Right lung (tissue), 5 donors: ENCODE measurements around the gene NAV3. TPM values are rescaled to one million over a fixed set of nuclear protein-coding genes. Genes with fewer than 3 reads are reported as not detected.

Experiments used
- DNase-seq, 2 donors: peaks; one replicate each; pipeline ENCODE4 v3.0.0-alpha.2; 2013
- polyA plus RNA-seq, 5 donors: library from polyadenylated mRNA; unstranded; fragments of 120-200 nt; gene quantifications; one replicate each; pipeline versions ENCODE4 v1.2.1 to v1.2.3, GENCODE V29; 2013; ENCODE audit warnings: inconsistent platforms in 1 of 5, low replicate concordance in 1 of 5; ENCODE audit not compliant: insufficient read length in 5 of 5, insufficient read depth in 1 of 5

NAV3 gene
- polyA plus RNA-seq, 5 donors = 3.6 to 7.1 (median 6.5) TPM

DNA sequence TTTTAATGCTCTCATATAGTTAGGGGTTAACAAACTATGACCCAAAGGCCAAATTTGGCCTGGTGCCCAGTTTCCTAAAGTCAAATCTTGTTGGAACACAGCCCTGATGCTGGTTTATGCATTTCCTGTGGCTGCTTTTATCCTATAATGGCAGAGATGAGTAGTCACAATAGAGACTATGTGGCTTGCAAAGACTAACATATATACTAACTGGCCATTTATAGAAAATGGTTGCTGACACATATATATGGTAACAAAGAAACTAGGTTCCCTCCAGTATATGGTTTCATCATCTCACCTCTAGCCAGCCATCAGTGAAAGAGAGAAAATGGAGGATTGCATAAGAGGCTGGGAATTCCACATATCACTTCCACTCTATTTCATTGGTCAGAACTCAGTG, 10.8 kb downstream of the NAV3 start:
- no peak for DNase-seq

DNA sequence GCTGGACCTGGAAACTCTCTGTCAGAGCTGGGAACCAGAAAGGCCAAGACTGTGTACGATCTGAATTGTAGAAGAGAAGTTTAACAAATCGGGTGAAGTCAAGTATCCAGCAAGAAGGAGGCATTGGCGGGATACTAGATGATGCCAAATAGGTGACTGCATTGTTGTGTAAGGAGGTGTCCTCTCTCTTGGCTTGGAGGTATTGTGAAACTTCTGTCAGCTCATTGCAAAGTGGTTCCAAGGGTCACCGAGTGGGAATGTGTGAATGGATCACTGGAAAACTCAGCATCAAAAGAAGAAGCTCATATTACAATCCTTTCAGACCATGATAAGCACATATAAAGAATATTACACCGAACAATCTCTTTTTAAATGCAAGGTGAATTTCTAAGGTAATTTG, 11.7 kb downstream of the NAV3 start:
- no peak for DNase-seq

DNA sequence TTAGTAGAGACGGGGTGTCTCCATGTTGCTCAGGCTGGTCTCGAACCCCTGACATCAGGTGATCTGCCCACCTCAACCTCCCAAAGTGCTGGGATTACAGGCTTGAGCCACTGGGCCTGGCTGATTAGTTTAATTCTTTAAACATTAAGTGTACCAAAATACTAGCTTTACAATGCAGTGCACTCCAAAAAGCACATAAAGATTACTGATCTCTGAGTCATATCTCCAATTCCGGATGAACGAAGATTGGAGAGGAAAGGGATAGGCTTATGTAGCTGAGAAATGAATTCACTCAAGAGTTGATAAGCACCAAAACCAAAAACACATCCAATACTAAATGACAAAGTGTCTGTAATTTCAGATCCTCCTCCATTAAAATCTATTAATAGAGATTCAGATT, 15.1 kb downstream of the NAV3 start:
- no peak for DNase-seq

- no peak for DNase-seq
Observed at GRCh38 chr12:77847060-77847541, 16.4 kb downstream of the NAV3 start.

GRCh38 chr12:77847680-77848431, 17.2 kb downstream of the NAV3 start:
- no peak for DNase-seq

- no peak for DNase-seq
Observed at GRCh38 chr12:77850129-77850528, 19.4 kb downstream of the NAV3 start.

GRCh38 chr12:77850698-77851097, 20.0 kb downstream of the NAV3 start:
- no peak for DNase-seq

DNA sequence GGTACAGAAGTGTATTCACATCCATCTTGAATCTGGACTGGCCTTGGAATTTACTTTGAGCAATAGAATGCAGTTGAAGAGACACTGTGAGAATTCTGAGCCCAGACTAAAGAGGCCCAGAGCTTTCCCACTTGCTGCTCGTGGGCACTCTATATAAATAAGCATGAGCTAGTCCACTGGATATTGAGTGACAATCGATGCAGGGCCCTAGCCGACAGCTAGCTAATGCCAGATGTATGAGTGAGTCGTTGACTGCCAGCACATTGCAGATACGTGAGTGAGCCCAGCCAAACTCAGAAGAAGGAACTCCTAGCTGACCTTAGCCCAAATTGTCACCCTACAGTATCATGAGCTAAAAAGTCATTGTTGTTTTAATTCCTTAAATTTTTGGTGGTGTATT, 24.9 kb downstream of the NAV3 start:
- DNase-seq = no peak

DNA sequence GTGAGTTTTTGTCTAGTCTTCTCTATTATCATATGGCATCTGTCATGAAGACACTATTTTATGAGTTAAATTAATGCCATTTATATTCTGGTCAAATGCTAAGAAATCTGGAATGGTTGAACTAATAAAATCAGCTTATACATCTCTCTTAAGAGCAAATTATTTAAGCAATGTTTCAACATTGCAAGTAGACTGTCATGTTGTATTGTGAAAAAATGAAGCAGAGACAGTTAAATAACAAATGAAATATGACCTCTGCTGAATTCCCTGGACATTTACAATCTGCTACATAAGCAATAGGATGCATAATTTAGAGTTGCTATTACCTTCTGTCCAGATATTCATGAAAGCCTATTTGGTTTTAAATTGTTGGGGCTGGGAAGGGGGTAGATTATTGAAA, 30.6 kb downstream of the NAV3 start:
- DNase-seq = no peak

GRCh38 chr12:77865178-77865577, 34.5 kb downstream of the NAV3 start:
- no peak for DNase-seq

DNA sequence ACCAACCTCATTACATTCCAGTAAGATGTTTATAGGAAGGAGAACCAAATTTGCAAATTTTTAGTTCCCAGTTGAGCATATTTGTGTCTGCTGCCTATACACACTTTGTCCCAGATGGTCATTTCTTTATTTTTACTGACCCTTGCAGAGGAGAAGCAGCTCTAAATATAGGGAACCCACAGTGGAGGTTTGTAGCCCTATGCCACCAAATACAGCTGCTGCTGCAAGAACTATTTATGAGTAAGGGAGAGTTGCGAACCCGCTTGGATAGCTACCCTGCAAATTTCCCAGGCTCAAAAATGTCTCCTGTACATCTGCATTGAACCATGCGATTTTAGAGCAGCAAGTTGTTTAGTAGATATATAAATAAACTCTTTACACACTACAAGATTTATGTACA, 48.2 kb downstream of the NAV3 start:
- no peak for DNase-seq

GRCh38 chr12:77882709-77883108, 52.0 kb downstream of the NAV3 start:
- no peak for DNase-seq

DNA sequence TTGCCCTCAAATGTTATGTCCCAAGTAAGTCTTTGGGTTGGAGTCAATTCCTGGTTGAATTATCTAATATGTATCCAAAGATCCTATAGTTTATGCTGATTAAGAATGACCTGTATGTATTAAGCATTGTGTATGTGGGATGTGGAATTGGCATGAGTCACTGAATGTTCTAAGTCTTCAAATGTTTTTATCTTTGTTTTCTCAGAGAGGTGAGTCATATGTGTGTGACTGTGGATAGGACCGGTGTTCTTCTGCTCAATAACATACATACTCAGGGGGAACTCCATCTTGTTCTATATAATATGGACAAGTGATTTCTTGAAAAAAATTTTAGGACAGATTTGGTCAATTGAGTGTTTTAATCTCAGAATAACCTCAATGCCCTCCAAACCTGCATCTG, 57.9 kb downstream of the NAV3 start:
- DNase-seq = no peak

- no peak for DNase-seq
Observed at GRCh38 chr12:77891518-77892147, 60.9 kb downstream of the NAV3 start.

DNA sequence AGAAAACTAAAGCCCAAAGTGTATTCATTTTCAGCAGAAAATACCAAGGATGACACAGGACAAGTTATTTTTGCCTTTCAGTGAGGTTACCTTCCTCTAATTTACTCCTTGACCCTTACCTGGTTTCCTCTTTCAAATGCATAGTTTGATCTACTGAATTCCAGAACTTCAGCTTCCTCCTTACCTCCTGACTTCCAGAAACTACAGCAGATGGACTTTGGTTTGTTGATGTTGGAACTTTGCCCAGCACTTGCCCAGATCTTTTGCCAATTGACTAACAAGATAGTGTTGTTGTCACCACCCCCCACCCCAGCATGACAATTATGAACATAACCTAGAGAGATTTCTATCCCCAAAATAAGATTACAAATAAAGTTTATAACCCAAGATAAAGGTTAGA, 63.2 kb downstream of the NAV3 start:
- DNase-seq = no peak

- no peak for DNase-seq
Observed at GRCh38 chr12:77894556-77894955, 63.9 kb downstream of the NAV3 start.

GRCh38 chr12:77895699-77896098, 65.0 kb downstream of the NAV3 start:
- DNase-seq = no peak

GRCh38 chr12:77907936-77908335, 77.2 kb downstream of the NAV3 start:
- no peak for DNase-seq

GRCh38 chr12:77914081-77914488, 83.4 kb downstream of the NAV3 start:
- peak in 1 of 2 donors; percentile 12 for DNase-seq

GRCh38 chr12:77915071-77915600, 84.4 kb downstream of the NAV3 start:
- DNase-seq = no peak

GRCh38 chr12:77916276-77916675, 85.6 kb downstream of the NAV3 start:
- DNase-seq = no peak

GRCh38 chr12:77918046-77918445, 87.4 kb downstream of the NAV3 start:
- no peak for DNase-seq

DNA sequence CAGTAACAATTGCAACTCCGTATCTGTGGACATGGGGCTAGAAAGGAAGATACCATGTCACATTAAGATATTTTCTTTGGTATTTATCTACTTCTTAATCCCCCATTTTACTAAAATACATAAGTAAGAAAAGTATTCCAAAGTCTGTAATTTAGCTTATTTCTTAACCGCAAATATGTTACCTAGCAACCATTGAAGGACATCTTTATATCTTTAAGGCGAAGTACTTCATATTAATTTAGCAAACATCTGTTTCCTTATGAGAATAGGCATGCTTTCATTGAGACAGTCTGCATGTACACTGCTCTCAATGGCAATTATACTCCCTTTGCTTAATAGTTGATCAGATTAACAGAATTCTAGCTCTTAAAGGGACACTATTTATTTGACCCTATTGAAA, 88.8 kb downstream of the NAV3 start:
- no peak for DNase-seq
